Activated T-cell treated with anti-CD3 and anti-CD28 coated beads, Interleukin-2, amount 50 U/mL, for 72 hours (primary cell): ENCODE data around the gene EDEM1. TPM values are rescaled to one million over a fixed set of nuclear protein-coding genes. Genes with fewer than 3 reads are reported as not detected.
"Not testable (repeated sequence)": the region's sequence is repeated elsewhere in the genome, so short reads cannot be mapped to it uniquely, and the experiment has no call there.

ENCODE experiments used
- ATAC-seq, 2 donors: fragments of 150-1000 bp; cut with Tn5 transposase; replicated peaks in 1 of 2; 2 replicates each; pipeline ENCODE4 v1.10.0; 2021; ENCODE audit warnings: moderate library complexity in 2 of 2, mild to moderate bottlenecking in 1 of 2
- DNase-seq, 2 donors: peaks; one replicate each; pipeline ENCODE4 v3.0.0; 2021 to 2022; ENCODE audit warnings: mixed read lengths in 1 of 2
- H3K27ac Mint-ChIP-seq: one replicate; pipeline ENCODE4 v1.8.0; 2022; ENCODE audit warnings: mild to moderate bottlenecking, moderate library complexity, mixed read lengths
- H3K27me3 Mint-ChIP-seq: one replicate; pipeline ENCODE4 v1.8.0; 2022; ENCODE audit warnings: low read depth, mixed read lengths
- H3K36me3 Mint-ChIP-seq, 2 donors: one replicate each; pipeline ENCODE4 v1.8.0; 2022; ENCODE audit warnings: mixed read lengths in 2 of 2, mild to moderate bottlenecking in 1 of 2; ENCODE audit not compliant: insufficient read depth in 2 of 2
- H3K4me1 Mint-ChIP-seq: one replicate; pipeline ENCODE4 v1.8.0; 2022; ENCODE audit warnings: low read depth, mixed read lengths
- H3K4me3 Mint-ChIP-seq, 2 donors: one replicate each; pipeline ENCODE4 v1.8.0; 2022; ENCODE audit warnings: mild to moderate bottlenecking in 2 of 2, mixed read lengths in 2 of 2, moderate library complexity in 2 of 2
- H3K9me3 Mint-ChIP-seq, 2 donors: one replicate each; pipeline ENCODE4 v1.8.0; 2022; ENCODE audit warnings: mixed read lengths in 2 of 2
- total RNA-seq, 2 donors: library from RNA; stranded (reverse); gene quantifications; one replicate each; pipeline ENCODE4 v1.2.3, GENCODE V29; 2022

EDEM1 gene
- total RNA-seq, 2 donors from 2014 or later, result 225 to 272 TPM

DNA sequence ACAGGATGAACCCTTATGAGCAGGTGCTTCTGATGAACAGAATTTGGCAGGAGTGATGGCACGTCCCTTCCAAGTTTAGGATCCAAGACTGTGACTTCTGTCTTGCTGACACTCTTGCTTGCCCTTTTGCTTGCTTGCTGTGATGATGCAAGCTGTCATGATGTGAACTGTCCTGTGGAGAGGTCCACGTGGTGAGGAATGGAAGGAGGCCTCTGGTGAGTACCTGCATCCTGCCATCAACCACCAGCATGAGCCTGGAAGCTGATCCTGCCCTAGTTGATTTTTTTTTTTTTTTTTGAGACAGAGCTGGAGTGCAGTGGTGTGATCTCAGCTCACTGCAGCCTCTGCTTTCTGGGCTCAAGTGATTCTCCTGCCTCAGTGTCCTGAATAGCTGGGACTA lies 45.5 kb downstream of the EDEM1 start:
- Mint-ChIP-seq H3K27ac (no peak overlapping the region), H3K27me3 (no peaks in the 10 kb centered on the region), H3K9me3 (no peaks in the 10 kb centered on the region), H3K4me1 (no peaks in the 10 kb centered on the region), H3K36me3 (no peaks in the 10 kb centered on the region), H3K4me3 (no peak overlapping the region)
- ATAC-seq (no peak), DNase-seq (no peak)

DNA sequence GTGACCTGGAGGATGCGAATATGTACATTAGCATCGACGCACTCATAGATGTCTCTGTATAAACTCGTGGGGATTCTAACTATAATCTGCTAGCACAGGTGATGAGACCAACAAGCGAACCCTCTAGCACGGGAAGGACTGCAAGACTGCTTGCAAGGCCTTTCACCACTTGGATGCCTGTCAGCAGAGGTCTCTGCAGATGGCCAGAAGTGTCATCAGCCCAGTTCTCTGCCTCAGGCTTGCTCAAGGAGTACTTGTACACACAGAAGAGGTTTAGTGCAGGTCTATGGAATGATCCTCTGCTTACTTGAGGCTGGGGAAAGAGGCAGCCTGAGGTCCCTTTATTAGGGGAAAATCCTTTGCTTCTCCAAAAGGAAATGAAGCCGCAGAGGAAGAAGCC lies 48.1 kb downstream of the EDEM1 start:
- no peaks in the 10 kb centered on the region for H3K9me3 Mint-ChIP-seq
- H3K36me3 Mint-ChIP-seq, result no peaks in the 10 kb centered on the region
- no peak overlapping the region for H3K27ac Mint-ChIP-seq
- no peak overlapping the region for H3K4me3 Mint-ChIP-seq
- DNase-seq, result no peak
- peaks cover 7% of the 10 kb centered on the region for H3K4me1 Mint-ChIP-seq
- ATAC-seq, result no peak
- H3K27me3 Mint-ChIP-seq, result no peaks in the 10 kb centered on the region

DNA sequence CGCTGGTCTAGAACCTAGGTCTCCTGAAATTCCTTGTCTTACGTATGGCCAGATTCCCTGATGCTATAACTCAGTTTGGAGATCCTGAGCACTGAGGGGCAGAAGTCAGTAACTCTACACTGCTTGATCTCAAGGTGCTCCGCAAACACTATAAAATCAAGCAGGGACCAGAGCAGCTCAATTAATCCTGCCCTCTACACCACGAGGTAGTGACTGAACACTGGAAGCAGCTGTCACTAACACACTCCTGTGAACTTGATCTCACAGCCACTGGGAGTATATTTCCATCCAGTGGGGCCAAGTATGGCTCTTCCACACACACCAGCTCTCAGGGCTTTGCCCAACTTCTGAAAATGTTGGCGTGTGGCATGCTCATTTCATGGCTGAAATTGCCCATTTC lies 51.0 kb downstream of the EDEM1 start:
- ATAC-seq, result no peak
- Mint-ChIP-seq H3K27me3 (no peaks in the 10 kb centered on the region), H3K9me3 (no peaks in the 10 kb centered on the region), H3K27ac (no peak overlapping the region), H3K4me1 (peaks cover 7% of the 10 kb centered on the region), H3K4me3 (no peak overlapping the region), H3K36me3 (peaks cover 0 to 2% of the 10 kb centered on the region in 2 donors)
- no peak for DNase-seq

DNA sequence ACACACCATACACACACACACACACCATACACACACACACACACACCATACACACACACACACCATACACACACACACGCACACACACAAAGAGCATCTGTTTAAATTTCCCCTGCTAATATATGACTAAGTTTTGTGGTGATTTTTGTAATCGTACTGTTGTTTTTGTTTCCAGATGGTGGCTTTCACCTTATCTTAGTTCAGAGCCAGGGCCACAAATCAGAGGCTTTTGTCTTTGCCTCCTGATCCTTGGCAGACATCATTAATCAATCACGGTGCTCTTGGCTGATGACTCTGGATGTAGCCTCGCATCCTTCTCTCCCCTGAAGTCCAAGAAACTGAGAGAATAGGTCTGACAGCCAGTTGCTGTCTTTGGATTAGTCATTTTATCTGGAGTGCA lies 52.1 kb downstream of the EDEM1 start:
- DNase-seq (no peak), ATAC-seq (peak in 1 of 2 donors; percentile 29)
- H3K4me1 Mint-ChIP-seq, result peaks cover 7% of the 10 kb centered on the region
- peaks cover 0 to 5% of the 10 kb centered on the region in 2 donors for H3K36me3 Mint-ChIP-seq
- H3K27me3 Mint-ChIP-seq, result no peaks in the 10 kb centered on the region
- H3K4me3 Mint-ChIP-seq, result peak overlapping the region in 1 of 2 donors; percentile 10
- peak overlapping the region; percentile 4 for H3K27ac Mint-ChIP-seq
- peaks cover 0 to 2% of the 10 kb centered on the region in 2 donors for H3K9me3 Mint-ChIP-seq

DNA sequence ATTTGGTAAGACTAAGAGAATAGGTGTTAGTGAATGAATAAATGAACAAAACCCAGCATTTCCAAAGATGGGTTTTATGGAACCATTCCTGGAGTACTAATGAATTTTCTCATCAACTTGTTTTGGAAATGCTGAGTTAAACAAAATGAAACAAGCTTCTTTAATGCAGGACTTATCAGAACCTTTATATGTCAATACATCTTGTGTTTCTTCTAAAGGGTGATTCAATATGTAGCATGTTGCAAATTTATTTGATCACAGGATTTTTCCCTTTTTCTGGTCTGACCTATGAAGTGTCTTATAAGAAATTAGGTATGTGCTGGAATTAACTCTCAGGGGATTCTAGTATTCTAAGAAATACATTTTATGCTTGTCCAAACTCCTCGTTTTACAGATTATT lies 53.2 kb downstream of the EDEM1 start:
- Mint-ChIP-seq H3K27ac (no peak overlapping the region), H3K4me3 (no peak overlapping the region), H3K9me3 (peaks cover 0 to 2% of the 10 kb centered on the region in 2 donors), H3K27me3 (no peaks in the 10 kb centered on the region), H3K4me1 (peaks cover 9% of the 10 kb centered on the region), H3K36me3 (peaks cover 0 to 5% of the 10 kb centered on the region in 2 donors)
- no peak for DNase-seq
- no peak for ATAC-seq

DNA sequence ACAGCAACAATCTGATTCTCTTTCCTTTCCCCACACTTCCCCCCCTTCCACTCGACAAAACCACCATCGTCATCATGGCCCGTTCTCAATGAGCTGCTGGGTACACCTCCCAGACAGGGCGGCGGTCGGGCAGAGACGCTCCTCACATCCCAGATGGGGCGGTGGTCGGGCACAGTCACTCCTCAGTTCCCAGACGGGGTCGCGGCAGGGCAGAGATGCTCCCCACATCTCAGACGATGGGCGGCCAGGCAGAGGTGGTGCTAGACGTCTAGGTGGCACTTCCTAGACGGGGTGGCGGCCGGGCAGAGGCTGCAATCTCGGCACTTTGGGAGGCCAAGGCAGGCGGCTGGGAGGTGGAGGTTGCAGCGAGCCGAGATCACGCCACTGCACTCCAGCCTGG lies 55.3 kb downstream of the EDEM1 start:
- H3K27me3 Mint-ChIP-seq, result not testable (repeated sequence)

DNA sequence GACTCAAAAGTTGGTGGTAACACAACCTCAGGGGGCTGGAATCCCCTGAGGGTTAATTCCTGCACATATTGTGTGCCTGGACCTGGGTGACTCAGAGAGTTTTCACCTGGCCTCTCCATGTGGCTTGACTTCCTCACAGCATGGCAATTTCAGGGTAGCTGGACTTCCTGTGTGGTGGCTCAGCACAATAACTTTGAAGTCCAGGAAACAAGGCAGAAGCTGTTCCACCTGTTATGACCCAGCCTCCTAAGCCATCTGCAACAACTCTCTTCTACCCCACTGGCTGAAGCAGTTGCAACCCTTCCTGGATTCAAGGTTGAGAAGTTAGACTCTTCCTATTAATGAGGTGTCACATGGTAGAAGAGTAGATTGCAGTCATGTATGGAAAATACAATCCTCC lies 58.4 kb downstream of the EDEM1 start:
- Mint-ChIP-seq H3K27me3 (no peaks in the 10 kb centered on the region), H3K4me1 (peaks cover 5% of the 10 kb centered on the region), H3K4me3 (no peak overlapping the region), H3K9me3 (peaks cover 0 to 2% of the 10 kb centered on the region in 2 donors), H3K36me3 (peaks cover 0 to 5% of the 10 kb centered on the region in 2 donors), H3K27ac (no peak overlapping the region)
- ATAC-seq (no peak), DNase-seq (no peak)

More for the DNA sequence above, 55.3 kb downstream of the EDEM1 start:
- ATAC-seq, H3K9me3 Mint-ChIP-seq, H3K27ac Mint-ChIP-seq, H3K4me3 Mint-ChIP-seq, DNase-seq, H3K36me3 Mint-ChIP-seq: not testable (repeated sequence)
- peaks cover 12% of the 10 kb centered on the region for H3K4me1 Mint-ChIP-seq

DNA sequence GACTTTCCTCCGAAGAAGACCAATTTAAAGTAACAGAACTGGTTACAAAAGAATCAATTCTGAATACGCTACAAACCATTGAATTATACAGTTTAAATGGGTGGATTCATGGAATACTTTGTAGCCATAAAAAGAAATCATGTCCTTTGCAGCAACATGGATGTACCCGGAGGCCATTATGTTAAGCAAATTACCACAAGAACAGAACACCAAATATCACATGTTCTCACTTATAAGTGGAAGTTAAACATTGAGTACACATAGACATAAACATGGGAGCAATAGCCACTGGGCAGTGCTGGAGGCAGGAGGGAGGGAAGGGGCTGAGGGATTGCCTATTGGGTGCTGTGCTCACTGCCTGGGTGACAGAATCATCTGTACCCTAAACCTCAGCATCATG lies 61.3 kb downstream of the EDEM1 start:
- Mint-ChIP-seq H3K36me3 (peaks cover 0 to 3% of the 10 kb centered on the region in 2 donors), H3K27ac (no peak overlapping the region), H3K27me3 (no peaks in the 10 kb centered on the region), H3K4me1 (peaks cover 5% of the 10 kb centered on the region), H3K4me3 (no peak overlapping the region), H3K9me3 (peaks cover 0 to 2% of the 10 kb centered on the region in 2 donors)
- ATAC-seq (no peak), DNase-seq (no peak)

DNA sequence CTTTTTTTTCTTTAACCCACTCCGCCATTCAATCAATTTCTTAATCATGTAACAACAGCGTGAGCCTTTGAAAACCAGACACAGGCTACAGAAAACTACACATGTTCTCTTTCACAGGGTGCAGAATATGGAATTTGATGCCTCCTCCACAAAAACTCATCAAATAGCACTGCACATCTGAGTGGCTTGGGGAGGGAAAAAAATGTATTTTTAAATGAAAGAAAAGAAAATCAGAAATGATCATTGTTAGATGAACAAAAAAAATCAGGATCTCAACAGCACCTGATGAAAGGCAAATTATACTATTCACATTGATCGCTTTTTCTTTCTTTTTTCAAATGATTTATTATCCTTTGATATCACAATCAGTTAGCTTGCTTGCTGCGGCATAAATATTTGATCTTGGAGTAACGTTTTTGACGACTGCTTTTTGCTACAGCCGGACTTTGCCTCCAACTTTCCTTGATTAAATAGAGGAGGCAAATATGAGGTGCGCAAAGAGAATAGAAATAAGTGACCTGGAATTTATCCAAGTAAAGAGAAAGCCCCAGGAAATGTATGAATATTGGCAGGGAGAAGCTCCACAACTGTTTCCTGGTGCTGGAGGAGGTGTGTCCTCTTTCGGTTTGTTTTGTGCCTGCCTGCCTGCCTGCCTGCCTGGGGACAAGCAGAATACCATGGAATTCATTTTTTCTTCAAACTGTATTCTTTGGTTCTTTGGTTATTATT lies 63.1 kb downstream of the EDEM1 start:
- ATAC-seq, result no peak
- DNase-seq, result no peak

DNA sequence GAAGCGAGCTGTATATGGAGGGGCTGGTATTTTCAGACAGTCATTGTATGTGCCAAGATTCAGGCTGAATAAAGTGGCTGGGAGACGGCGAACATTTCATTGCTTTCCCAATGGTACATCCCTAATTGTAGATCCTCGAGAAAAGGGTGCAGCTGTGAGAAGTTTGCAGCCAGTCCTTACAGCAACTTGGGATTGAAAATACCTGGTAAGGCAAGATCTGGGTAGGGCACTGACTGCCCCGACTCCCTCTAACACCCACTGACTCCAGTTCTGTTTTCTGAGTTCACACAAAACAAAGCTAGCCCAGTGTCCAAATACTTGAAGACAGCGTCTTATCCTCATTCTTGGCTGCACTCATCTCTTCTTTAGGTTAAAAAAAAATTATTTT lies 63.7 kb downstream of the EDEM1 start:
- Mint-ChIP-seq H3K4me1 (no peaks in the 10 kb centered on the region), H3K27me3 (no peaks in the 10 kb centered on the region), H3K27ac (no peak overlapping the region), H3K9me3 (no peaks in the 10 kb centered on the region), H3K36me3 (no peaks in the 10 kb centered on the region), H3K4me3 (no peak overlapping the region)
- ATAC-seq (no peak), DNase-seq (no peak)

More for the DNA sequence above, 63.1 kb downstream of the EDEM1 start:
- Mint-ChIP-seq H3K27me3 (no peaks in the 10 kb centered on the region), H3K9me3 (no peaks in the 10 kb centered on the region), H3K4me3 (no peak overlapping the region), H3K36me3 (no peaks in the 10 kb centered on the region), H3K4me1 (peaks cover 3% of the 10 kb centered on the region), H3K27ac (no peak overlapping the region)

DNA sequence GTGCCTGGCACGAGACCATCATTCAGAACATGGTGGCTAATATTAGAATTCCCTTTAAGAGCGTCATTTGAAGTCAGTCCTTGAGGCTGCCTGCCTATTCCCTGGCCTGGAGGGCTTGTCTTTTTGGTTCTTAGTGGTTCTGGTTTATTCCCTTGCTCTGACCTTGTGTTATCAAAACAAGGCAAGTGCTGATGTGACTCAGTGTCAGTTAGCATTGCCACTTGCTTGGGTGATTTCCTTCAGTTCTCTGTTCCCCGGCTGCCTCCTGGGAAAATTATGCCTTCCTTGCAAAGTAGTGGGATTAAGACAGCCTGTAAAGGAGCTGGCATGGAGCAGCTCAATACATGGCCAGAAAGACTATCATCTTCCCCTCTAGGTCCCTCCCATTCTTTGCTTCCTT lies 64.6 kb downstream of the EDEM1 start:
- H3K4me3 Mint-ChIP-seq, result no peak overlapping the region

DNA sequence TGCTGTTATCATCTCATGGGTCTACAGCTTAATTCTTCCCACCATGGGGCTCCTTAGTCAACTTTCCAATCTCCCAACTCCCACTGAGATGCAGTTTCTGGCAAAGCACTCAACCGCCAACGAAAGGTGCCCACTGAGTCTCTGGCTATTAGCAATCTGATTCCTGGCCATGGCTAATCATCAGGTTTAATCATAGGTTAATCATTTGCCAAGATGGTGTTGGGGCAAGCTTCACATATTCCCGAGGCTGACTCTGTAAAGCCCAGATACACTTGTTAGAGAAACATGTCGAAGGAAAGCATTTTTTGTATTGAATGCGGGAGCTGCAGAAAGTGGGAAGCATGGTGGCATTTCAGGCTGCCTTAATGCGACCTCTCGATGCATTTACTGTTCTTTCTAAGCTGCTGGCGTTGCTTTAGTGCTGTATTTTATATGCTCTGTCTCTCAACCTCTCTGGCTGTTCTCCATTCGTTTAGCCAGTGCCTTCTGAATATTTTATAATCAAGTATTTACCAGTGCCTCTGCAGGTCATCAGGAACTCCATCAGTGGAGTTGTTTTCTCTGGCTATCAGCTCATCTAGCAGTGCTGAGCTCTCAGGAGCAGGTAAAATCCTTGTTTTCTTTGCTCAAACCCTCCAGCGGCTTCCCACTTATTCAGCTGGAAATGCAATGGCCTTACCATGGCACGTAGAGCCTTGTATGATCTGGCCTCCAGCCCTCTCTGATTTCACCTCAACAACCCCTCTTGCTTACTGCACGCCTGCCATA lies 67.0 kb downstream of the EDEM1 start:
- H3K4me1 Mint-ChIP-seq, result no peaks in the 10 kb centered on the region
- no peak overlapping the region for H3K27ac Mint-ChIP-seq
- no peaks in the 10 kb centered on the region for H3K36me3 Mint-ChIP-seq
- ATAC-seq, result no peak
- H3K4me3 Mint-ChIP-seq, result no peak overlapping the region
- H3K9me3 Mint-ChIP-seq, result no peaks in the 10 kb centered on the region
- no peak for DNase-seq
- H3K27me3 Mint-ChIP-seq, result no peaks in the 10 kb centered on the region

More for the DNA sequence above, 64.6 kb downstream of the EDEM1 start:
- ATAC-seq, result no peak
- DNase-seq, result no peak
- Mint-ChIP-seq H3K27me3 (no peaks in the 10 kb centered on the region), H3K4me1 (no peaks in the 10 kb centered on the region), H3K36me3 (no peaks in the 10 kb centered on the region), H3K9me3 (no peaks in the 10 kb centered on the region), H3K27ac (no peak overlapping the region)

DNA sequence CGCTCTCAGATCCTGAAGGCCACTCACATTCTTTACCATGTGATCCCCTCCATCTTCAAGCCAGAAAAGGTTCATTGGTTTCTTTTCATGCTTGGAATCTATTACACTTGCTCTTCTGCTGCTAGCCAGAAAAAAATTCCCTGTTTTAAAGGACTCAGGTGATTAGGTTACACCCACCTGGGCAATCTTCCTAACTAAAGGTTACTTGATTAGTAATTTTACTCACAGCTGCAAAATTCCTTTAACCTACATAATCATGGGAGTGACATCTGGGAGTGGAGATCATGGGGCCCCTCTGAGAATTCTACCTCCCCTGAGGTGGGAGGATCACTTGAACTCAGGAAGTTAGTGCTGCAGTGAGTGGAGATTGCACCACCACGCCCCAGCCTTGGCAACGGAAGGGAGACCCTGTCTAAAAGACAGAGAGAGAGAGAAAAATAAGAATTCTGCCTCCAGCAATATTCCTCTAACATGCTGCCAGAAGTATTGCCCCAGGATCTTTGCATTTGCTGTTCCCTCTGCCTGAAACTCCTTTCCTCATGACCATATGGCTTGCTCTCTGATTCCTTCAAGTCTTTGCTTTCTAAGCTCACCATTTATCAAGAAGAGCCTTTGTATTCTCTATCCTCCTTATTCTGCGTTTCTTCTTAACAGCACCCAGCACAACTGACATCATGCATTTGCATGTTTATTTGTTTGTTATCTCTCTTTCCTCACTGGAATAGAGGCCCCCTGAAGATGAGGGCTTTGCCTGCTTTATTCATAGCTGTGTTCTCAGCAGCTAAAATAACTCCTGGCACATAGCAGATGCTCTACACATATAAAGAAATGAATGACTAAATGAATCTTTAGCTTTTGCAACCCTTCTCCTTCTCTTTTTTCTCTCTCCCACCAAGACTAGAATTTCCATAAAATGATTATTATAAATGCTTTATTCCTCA lies 68.2 kb downstream of the EDEM1 start:
- Mint-ChIP-seq H3K9me3 (no peaks in the 10 kb centered on the region), H3K36me3 (no peaks in the 10 kb centered on the region), H3K4me1 (peaks cover 6% of the 10 kb centered on the region), H3K4me3 (no peak overlapping the region), H3K27ac (peak overlapping the region; percentile 13), H3K27me3 (no peaks in the 10 kb centered on the region)
- no peak for DNase-seq
- ATAC-seq, result no peak
